T47D (cell line): ENCODE measurements around the gene ZNF213.
A peak's percentile ranks its signal among the peaks of the same experiment; 100 is the strongest.

ENCODE experiments used
- DNase-seq, 2 experiments: peaks; one replicate each; pipeline versions ENCODE4 v3.0.0 to v3.0.0-alpha.2; 2011 to 2012; ENCODE audit warnings: low read depth in 1 of 2, low spot score in 1 of 2
- JUND ChIP-seq: IDR thresholded peaks from 2 replicates; pipeline ENCODE4 v1.6.1; 2012; ENCODE audit warnings: low read depth
- in situ Hi-C: cut with HindIII; loops from 2 replicates; pipeline ENCODE4 v1.10.0; 2016; ENCODE audit warnings: low sequenced_read_pairs, low pct_unique_long_range_greater_than_20kb

The ZNF213 gene

DNA sequence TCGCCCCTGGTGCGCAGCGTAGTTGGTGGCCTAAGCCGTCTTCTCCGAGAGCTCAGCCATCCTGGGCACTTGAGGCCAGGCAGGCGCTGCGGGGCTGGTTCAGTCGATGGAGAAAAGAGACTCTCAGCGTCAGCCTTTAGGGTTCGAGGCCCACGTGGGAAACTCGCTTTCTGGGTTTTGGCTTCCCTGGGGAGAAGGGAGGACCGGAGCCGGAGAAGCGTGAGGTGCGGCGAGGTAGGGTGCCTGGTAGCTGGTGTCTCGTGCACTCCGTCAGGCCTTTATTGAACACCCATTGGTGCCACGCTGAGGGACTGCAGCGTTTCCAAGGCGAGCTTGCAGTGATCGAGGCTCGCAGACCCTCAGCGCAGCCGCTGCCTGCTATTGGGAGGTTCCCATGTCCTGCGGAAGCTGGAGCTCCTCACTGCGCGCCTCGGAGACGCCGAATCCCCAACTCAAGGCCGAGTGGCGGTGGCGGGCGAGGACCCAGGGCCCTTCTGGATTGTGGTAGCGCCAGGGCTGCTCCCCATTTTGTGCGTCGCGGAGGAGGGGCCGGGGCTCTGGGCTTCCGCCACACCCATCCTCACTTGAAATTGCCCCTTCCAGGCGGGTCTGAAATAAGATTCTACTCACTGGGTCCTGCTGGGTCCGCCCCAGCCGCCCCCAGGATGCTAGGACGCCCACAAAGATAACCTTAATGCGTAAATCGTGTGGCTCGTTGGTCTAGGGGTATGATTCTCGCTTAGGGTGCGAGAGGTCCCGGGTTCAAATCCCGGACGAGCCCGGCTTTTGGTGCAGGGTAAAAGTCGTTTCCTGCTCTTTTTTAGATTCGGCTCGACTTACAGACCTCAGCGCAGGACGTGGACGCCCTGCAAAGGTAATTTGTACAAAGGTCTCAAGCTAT, 54.3 kb downstream of the ZNF213 start:
- in situ Hi-C loops: no loop called here
- no peak for TF ChIP-seq JUND
- no peak for DNase-seq

DNA sequence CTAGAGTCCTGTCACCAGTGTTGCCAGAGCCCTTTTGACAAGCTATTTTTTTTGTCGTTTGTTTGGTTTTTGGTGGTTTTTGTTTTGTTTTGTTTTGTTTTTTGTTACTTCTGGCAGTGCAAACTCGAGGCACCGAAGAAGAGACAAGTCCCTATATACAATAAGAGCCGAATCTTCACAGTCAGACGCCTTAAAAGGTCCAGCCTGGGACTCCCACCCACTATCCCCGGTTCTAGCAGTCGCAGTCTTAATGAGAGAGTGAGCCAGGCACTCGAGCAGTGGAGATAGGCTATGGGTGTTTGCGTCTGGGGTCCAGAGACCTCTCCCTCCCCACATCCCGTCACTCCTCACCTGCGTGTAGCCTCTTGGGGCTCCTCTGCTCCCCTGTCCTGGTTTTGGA, 55.0 kb downstream of the ZNF213 start:
- no peak for DNase-seq
- TF ChIP-seq JUND: no peak
- in situ Hi-C loops: no loop called here

DNA sequence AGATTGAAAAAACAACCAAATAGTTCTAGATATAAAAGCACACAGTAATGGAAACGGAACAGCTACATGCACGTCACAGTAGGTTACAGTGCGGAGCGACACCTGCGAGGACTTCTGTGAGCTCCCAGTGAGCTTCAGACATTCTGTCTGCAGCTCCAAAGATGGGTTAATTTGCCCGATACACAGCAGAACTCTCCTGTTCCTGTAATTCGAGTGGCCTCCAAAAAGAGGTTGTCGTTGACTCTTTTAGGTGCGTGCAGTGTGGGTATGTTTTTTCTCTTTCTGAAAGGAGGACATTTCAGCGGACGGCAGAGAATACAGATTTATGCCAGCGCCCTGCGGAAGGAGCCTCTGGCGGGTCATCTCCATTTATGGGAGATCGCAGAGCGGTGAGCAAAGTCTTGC, 56.1 kb downstream of the ZNF213 start:
- DNase-seq: peak in 1 of 2 experiments; percentile 31
- in situ Hi-C loops: no loop called here
- TF ChIP-seq JUND: no peak
